Tibial nerve (tissue), 3 donors: ENCODE results near the gene MPI.

Source experiments
- CTCF ChIP-seq, 5 experiments: fragments of 200-600 bp in 3 of 5; fragments of 450-650 bp in 2 of 5; sonication (generic) in 3 of 5; IDR thresholded peaks; one replicate each; pipeline ENCODE4 v1.5.1; 2016 to 2019; ENCODE audit warnings: antibody characterized with exemption in 5 of 5, mild to moderate bottlenecking in 3 of 5, moderate library complexity in 2 of 5
- POLR2A ChIP-seq, 2 donors: fragments of 450-650 bp; IDR thresholded peaks; one replicate each; pipeline ENCODE4 v1.6.1; 2017; ENCODE audit warnings: antibody characterized with exemption in 2 of 2, mild to moderate bottlenecking in 2 of 2, moderate library complexity in 2 of 2

GRCh38 chr15:74872702-74873035 lies 17.2 kb upstream of the MPI start:
- TF ChIP-seq CTCF (IDR thresholded peaks at IDR 0.05) (no peak), POLR2A (IDR thresholded peaks at IDR 0.05) (no peak)
